Progenitor cell of endocrine pancreas (in vitro differentiated cells): Measurements from ENCODE around the gene PTPN9. TPM values are rescaled to one million over a fixed set of nuclear protein-coding genes. Genes with fewer than 3 reads are reported as not detected.
"Not testable (repeated sequence)": the region's sequence is repeated elsewhere in the genome, so short reads cannot be mapped to it uniquely, and the experiment has no call there.

Source experiments
- DNase-seq: peaks from one replicate; pipeline ENCODE4 v3.0.0; 2021; ENCODE audit warnings: low spot score; ENCODE audit not compliant: unreplicated experiment
- H3K27ac Mint-ChIP-seq: 2 replicates; pipeline ENCODE4 v1.8.0; 2021; ENCODE audit warnings: mild to moderate bottlenecking, moderate library complexity, mixed read lengths
- H3K27me3 Mint-ChIP-seq: 2 replicates; pipeline ENCODE4 v1.8.0; 2021; ENCODE audit warnings: mixed read lengths
- H3K36me3 Mint-ChIP-seq: 2 replicates; pipeline ENCODE4 v1.8.0; 2022; ENCODE audit warnings: mixed read lengths; ENCODE audit not compliant: insufficient read depth
- H3K4me1 Mint-ChIP-seq: 2 replicates; pipeline ENCODE4 v1.8.0; 2021; ENCODE audit warnings: low read depth, mixed read lengths
- H3K4me3 Mint-ChIP-seq: 2 replicates; pipeline ENCODE4 v1.8.0; 2021; ENCODE audit warnings: low read depth, mild to moderate bottlenecking, moderate library complexity, mixed read lengths
- H3K9me3 Mint-ChIP-seq: 2 replicates; pipeline ENCODE4 v1.8.0; 2021; ENCODE audit warnings: low read depth, mixed read lengths
- total RNA-seq: library from RNA; stranded (reverse); gene quantifications from 2 replicates; pipeline ENCODE4 v1.2.1, GENCODE V29; 2021
- TF ChIP-seq, protein P1 (sequence below): fragments of 200-600 bp; sonication (generic); IDR thresholded peaks from one replicate; pipeline ENCODE4 v1.5.0; 2021; ENCODE audit warnings: antibody characterized with exemption, mild to moderate bottlenecking; ENCODE audit not compliant: unreplicated experiment

Gene PTPN9
- total RNA-seq, 1 donor from 2014 or later: 37.1 TPM

DNA sequence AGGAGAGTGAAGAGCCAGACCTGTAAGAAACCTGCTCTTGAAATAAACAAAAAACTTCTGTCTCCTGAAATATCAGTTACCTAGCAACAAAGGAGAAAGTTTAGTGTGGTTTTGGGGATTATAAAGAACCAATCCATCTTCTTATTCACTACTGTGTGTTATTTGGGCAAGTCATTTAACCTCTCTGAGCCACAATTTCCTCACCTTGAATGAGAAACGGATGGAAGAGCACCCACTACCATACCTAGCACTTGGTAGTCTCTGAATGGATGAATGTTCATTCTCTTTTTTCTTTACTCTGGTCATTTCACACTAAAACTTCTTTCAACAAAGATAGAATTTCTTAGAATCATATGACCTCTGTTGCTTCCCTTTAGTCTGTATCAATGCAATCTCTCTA is 45.2 kb downstream of the PTPN9 start:
- Mint-ChIP-seq H3K4me3 (no peak overlapping the region), H3K4me1 (peaks cover 32% of the 10 kb centered on the region), H3K36me3 (peaks cover 5% of the 10 kb centered on the region), H3K9me3 (no peaks in the 10 kb centered on the region), H3K27me3 (no peaks in the 10 kb centered on the region), H3K27ac (no peak overlapping the region)
- TF ChIP-seq, protein P1, sequence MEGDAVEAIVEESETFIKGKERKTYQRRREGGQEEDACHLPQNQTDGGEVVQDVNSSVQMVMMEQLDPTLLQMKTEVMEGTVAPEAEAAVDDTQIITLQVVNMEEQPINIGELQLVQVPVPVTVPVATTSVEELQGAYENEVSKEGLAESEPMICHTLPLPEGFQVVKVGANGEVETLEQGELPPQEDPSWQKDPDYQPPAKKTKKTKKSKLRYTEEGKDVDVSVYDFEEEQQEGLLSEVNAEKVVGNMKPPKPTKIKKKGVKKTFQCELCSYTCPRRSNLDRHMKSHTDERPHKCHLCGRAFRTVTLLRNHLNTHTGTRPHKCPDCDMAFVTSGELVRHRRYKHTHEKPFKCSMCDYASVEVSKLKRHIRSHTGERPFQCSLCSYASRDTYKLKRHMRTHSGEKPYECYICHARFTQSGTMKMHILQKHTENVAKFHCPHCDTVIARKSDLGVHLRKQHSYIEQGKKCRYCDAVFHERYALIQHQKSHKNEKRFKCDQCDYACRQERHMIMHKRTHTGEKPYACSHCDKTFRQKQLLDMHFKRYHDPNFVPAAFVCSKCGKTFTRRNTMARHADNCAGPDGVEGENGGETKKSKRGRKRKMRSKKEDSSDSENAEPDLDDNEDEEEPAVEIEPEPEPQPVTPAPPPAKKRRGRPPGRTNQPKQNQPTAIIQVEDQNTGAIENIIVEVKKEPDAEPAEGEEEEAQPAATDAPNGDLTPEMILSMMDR: no peak
- no peak for DNase-seq

DNA sequence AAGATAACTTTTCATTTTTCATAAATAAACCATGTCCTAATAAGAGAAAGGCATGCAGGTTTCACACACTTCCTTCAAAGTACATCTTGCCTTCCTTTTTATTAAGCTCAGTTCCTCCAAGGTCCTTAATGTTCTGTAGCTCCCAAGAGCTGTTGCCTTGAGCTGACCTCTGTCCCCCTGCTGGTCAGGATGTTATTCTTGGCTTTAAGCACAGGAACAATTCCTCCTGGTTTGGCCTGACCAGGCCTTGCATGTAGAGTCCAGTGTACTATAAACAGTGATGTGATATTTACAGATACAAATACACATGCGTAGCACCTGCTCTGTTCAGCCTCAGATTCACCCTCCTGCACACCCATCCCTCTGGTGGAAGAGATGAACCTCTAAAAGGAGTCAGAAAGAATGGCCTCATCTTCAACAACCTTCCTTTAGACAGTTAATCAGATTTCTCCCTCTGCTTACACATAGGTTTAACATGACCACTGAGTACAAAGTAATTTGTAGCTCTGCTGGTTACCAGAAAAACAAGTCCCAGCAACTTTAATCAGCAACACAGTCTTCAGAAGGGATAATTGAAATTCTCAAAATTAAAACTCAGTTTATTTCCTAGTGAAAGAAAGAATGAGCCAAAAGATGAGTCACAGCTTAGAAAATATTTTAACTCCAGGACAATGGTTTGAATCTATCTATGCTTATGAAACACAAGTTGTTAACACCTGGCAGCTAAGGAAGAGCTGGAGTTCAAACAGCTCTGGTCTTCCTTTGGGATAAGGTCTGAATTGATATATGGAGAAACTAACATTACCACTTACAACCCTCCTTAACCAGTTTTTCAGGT is 46.5 kb downstream of the PTPN9 start:
- Mint-ChIP-seq H3K27ac (peak overlapping the region; percentile 78), H3K4me1 (peaks cover 32% of the 10 kb centered on the region)
- TF ChIP-seq, protein P1: peak; percentile 62

DNA sequence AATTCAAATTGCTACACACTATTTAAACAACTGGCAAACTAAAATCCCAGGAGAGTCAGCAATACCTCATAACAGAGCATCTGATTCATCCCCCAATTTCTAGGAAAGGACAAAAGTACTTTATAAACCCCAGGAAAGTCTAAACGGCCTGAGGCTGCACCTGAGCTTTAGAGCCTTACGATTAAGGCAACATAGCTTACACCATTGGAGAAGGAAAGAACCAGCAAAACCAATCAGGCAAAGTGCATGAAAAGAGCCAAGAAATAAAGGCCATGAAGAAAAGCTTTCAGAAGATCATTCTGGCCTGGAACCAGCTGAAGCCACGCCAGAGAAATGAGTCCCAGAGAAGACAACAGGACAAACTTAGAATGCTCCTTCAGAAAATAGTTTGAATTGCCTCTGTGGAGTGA is 48.1 kb downstream of the PTPN9 start:
- Mint-ChIP-seq H3K4me1 (peaks cover 27% of the 10 kb centered on the region), H3K27ac (peak overlapping the region; percentile 31), H3K27me3 (no peaks in the 10 kb centered on the region), H3K4me3 (no peak overlapping the region), H3K36me3 (peaks cover 10% of the 10 kb centered on the region), H3K9me3 (no peaks in the 10 kb centered on the region)
- no peak for DNase-seq
- TF ChIP-seq, protein P1: no peak

More for the DNA sequence above, 46.5 kb downstream of the PTPN9 start:
- peaks cover 5% of the 10 kb centered on the region for H3K36me3 Mint-ChIP-seq
- peak; percentile 10 for DNase-seq
- H3K9me3 Mint-ChIP-seq: no peaks in the 10 kb centered on the region
- H3K27me3 Mint-ChIP-seq: no peaks in the 10 kb centered on the region
- no peak overlapping the region for H3K4me3 Mint-ChIP-seq

DNA sequence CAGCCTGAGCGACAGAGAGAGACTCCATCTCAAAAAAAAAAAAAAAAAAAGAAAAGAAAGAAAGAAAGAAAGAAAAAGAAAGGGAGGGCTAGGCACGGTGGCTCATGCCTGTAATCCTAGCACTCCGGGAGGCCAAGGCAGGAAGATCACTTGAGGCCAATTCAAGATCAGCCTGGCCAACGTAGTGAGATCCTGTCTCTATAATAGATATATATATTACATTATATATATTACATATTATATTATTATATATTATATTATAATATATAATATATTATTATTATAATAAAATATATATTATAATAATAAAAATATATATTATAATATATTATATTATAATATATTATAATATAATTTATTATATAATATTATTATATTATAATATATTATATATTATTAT is 48.9 kb downstream of the PTPN9 start:
- no peak for DNase-seq
- no peaks in the 10 kb centered on the region for H3K27me3 Mint-ChIP-seq
- H3K27ac Mint-ChIP-seq: no peak overlapping the region
- TF ChIP-seq, protein P1: no peak
- peaks cover 19% of the 10 kb centered on the region for H3K4me1 Mint-ChIP-seq
- H3K4me3 Mint-ChIP-seq: no peak overlapping the region
- H3K36me3 Mint-ChIP-seq: peaks cover 10% of the 10 kb centered on the region
- no peaks in the 10 kb centered on the region for H3K9me3 Mint-ChIP-seq

DNA sequence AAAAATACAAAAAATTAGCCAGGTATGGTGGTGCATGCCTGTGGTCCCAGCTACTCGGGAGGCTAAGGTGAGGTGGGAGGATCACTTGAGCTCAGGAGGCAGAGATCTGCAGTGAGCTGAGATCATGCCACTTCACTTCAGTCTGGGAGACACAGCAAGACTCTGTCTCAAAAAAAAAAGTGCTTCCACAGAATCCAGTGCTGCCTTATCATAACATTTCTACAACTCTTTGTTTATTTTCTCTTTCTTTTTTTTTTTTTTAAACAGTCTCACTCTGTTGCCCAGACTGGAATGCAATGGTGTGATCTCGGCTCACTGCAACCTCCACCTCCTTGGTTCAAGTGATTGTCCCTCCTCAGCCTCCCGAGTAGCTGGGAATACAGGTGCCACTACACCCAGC is 53.4 kb downstream of the PTPN9 start:
- not testable (repeated sequence) for DNase-seq, H3K4me1 Mint-ChIP-seq, H3K4me3 Mint-ChIP-seq, H3K9me3 Mint-ChIP-seq, H3K27me3 Mint-ChIP-seq
- peak overlapping the region; percentile 31 for H3K27ac Mint-ChIP-seq
- peaks cover 25% of the 10 kb centered on the region for H3K36me3 Mint-ChIP-seq

DNA sequence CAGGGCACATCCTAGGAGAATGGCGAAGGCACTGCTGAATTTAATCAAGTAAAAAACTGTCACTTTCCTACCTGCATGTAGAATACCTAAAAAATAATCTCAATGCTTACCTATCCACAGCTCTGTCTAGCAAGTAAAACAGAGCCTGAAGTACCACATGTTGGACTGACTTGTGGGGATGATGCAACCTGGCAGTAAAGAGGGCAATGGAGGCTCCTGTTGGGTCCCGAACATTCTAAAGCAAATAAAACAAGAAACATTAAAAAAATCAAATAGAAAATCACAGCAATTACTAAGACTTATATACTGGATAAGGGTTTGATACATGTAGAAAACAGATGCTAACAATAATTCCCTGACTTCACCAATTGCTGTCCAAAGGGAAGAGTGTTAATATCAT is 56.1 kb downstream of the PTPN9 start:
- Mint-ChIP-seq H3K9me3 (no peaks in the 10 kb centered on the region), H3K4me1 (no peaks in the 10 kb centered on the region), H3K27ac (no peak overlapping the region), H3K36me3 (peaks cover 27% of the 10 kb centered on the region), H3K4me3 (no peak overlapping the region), H3K27me3 (no peaks in the 10 kb centered on the region)
- TF ChIP-seq, protein P1: no peak
- no peak for DNase-seq
